Skeletal muscle tissue (tissue), 4 donors: ENCODE results near the gene ZBTB9. TPM values are rescaled to one million over a fixed set of nuclear protein-coding genes. Genes with fewer than 3 reads are reported as not detected.

Experiments
- H3K27ac ChIP-seq: one replicate; pipeline ENCODE4 v1.7.0; 2013; ENCODE audit warnings: mild to moderate bottlenecking, low read depth, low read length, inconsistent platforms
- H3K27me3 ChIP-seq, 3 donors: one replicate each; pipeline ENCODE4 v1.7.0; 2013; ENCODE audit warnings: low read length in 3 of 3; ENCODE audit not compliant: control insufficient read depth in 3 of 3, insufficient read depth in 3 of 3
- H3K36me3 ChIP-seq, 3 donors: one replicate each; pipeline ENCODE4 v1.7.0; 2013; ENCODE audit warnings: low read length in 3 of 3; ENCODE audit not compliant: control insufficient read depth in 3 of 3, insufficient read depth in 3 of 3
- H3K4me1 ChIP-seq, 3 donors: one replicate each; pipeline ENCODE4 v1.7.0; 2013; ENCODE audit warnings: low read length in 3 of 3, mild to moderate bottlenecking in 3 of 3; ENCODE audit not compliant: control insufficient read depth in 3 of 3, insufficient read depth in 3 of 3
- H3K4me3 ChIP-seq, 3 donors: one replicate each; pipeline ENCODE4 v1.7.0; 2013; ENCODE audit warnings: low read length in 3 of 3
- H3K9ac ChIP-seq, 3 donors: one replicate each; pipeline ENCODE4 v1.7.0; 2013; ENCODE audit warnings: low read length in 3 of 3, mild to moderate bottlenecking in 3 of 3, moderate library complexity in 2 of 3, low read depth in 1 of 3
- H3K9me3 ChIP-seq, 3 donors: one replicate each; pipeline ENCODE4 v1.7.0; 2013; ENCODE audit warnings: low read length in 3 of 3; ENCODE audit not compliant: control insufficient read depth in 3 of 3
- total RNA-seq: library from RNA; depleted of rRNA; stranded (reverse); fragments of >200 nt; gene quantifications from one replicate; pipeline ENCODE4 v1.2.3, GENCODE V29; 2014
- donor health status: Osteomylitis.

Gene ZBTB9
- total RNA-seq, 1 donor from 2014 or later = 11.0 TPM

DNA sequence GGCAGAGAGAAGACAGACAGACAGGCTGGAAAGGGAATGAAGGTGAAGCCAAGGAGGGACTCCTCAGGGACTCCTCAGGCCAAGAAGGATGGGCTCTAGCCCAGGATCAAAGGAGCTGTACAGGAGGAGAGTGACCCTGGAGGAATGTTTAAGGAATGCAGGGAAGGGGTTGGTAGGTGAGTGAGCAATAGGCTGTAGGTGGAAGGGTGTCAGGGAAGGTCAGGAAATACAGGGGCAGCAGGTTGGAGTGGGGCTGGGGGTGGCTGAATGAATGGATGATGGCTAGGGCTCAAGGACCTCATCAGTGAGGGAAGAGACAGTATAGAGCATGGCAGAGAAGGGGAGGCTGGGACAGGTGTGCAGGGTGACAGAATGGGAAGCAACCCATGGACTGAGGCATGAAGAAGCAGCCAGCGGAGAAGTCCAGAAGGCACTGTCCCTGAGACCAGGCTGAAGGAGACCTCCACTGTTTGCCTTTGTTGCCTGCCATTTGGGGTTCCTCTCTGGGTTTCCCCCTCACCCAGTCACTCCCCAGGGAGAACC lies 21.3 kb upstream of the ZBTB9 start:
- Histone ChIP-seq H3K4me3 (peak overlapping the region in 1 of 3 donors; percentile 45), H3K9ac (peak overlapping the region in 1 of 3 donors; percentile 66), H3K27me3 (peaks cover 0 to 5% (median 0%) of the 10 kb centered on the region in 3 donors), H3K4me1 (peaks cover 22 to 27% (median 27%) of the 10 kb centered on the region in 3 donors), H3K27ac (no peak overlapping the region), H3K9me3 (no peaks in the 10 kb centered on the region), H3K36me3 (peaks cover 0 to 17% (median 5%) of the 10 kb centered on the region in 3 donors)

- Histone ChIP-seq H3K4me3 (peak overlapping the region in 2 of 3 donors; percentile 42 to 58), H3K9me3 (no peaks in the 10 kb centered on the region), H3K4me1 (peaks cover 16 to 21% (median 21%) of the 10 kb centered on the region in 3 donors), H3K36me3 (peaks cover 2 to 23% (median 5%) of the 10 kb centered on the region in 3 donors), H3K27ac (no peak overlapping the region), H3K27me3 (peaks cover 0 to under 1% (median 0%) of the 10 kb centered on the region in 3 donors), H3K9ac (peak overlapping the region in 2 of 3 donors; percentile 38 to 71)
Measured at GRCh38 chr6:33433544-33434191, 20.7 kb upstream of the ZBTB9 start.

DNA sequence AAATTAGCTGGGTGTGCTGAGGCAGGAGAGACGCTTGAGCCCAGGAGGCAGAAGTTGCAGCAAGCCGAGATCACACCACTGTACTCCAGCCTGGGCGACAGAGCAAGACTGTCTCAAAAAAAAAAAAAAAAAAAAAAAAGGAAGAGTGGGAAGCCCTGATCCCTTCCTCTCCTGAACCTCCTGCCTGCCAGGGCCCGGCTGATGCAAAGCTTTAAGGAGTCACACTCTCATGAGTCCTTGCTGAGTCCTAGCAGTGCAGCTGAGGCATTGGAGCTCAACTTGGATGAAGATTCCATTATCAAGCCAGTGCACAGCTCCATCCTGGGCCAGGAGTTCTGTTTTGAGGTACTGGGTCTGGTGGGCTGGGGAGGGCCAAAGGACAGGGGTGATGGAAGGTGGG lies 19.4 kb upstream of the ZBTB9 start:
- Histone ChIP-seq H3K4me3 (no peak overlapping the region), H3K9ac (no peak overlapping the region), H3K4me1 (peaks cover 13 to 14% (median 14%) of the 10 kb centered on the region in 3 donors), H3K9me3 (no peaks in the 10 kb centered on the region), H3K27me3 (no peaks in the 10 kb centered on the region), H3K36me3 (peaks cover 2 to 23% (median 5%) of the 10 kb centered on the region in 3 donors), H3K27ac (no peak overlapping the region)

DNA sequence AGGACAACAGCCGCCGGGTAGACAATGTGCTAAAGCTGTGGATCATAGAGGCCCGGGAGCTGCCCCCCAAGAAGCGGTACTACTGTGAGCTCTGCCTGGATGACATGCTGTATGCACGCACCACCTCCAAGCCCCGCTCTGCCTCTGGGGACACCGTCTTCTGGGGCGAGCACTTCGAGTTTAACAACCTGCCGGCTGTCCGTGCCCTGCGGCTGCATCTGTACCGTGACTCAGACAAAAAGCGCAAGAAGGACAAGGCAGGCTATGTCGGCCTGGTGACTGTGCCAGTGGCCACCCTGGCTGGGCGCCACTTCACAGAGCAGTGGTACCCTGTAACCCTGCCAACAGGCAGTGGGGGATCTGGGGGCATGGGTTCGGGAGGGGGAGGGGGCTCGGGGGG lies 16.7 kb upstream of the ZBTB9 start:
- Histone ChIP-seq H3K4me1 (peaks cover 6 to 12% (median 10%) of the 10 kb centered on the region in 3 donors), H3K36me3 (peaks cover 2 to 28% (median 5%) of the 10 kb centered on the region in 3 donors), H3K27ac (no peak overlapping the region), H3K4me3 (no peak overlapping the region), H3K27me3 (no peaks in the 10 kb centered on the region), H3K9ac (no peak overlapping the region), H3K9me3 (no peaks in the 10 kb centered on the region)

GRCh38 chr6:33438978-33439594 lies 15.3 kb upstream of the ZBTB9 start:
- H3K9me3 ChIP-seq = no peaks in the 10 kb centered on the region
- peaks cover under 1 to 2% (median under 1%) of the 10 kb centered on the region in 3 donors for H3K4me1 ChIP-seq
- H3K27ac ChIP-seq = no peak overlapping the region
- H3K4me3 ChIP-seq = no peak overlapping the region
- H3K27me3 ChIP-seq = no peaks in the 10 kb centered on the region
- H3K36me3 ChIP-seq = peaks cover 5 to 28% (median 6%) of the 10 kb centered on the region in 3 donors
- H3K9ac ChIP-seq = no peak overlapping the region

GRCh38 chr6:33439956-33440648 lies 14.3 kb upstream of the ZBTB9 start:
- no peaks in the 10 kb centered on the region for H3K27me3 ChIP-seq
- H3K4me3 ChIP-seq = no peak overlapping the region
- no peak overlapping the region for H3K9ac ChIP-seq
- H3K9me3 ChIP-seq = no peaks in the 10 kb centered on the region
- H3K36me3 ChIP-seq = peaks cover 6 to 30% (median 7%) of the 10 kb centered on the region in 3 donors
- no peak overlapping the region for H3K27ac ChIP-seq
- no peaks in the 10 kb centered on the region for H3K4me1 ChIP-seq

GRCh38 chr6:33440649-33441309 lies 13.6 kb upstream of the ZBTB9 start:
- Histone ChIP-seq H3K27ac (no peak overlapping the region), H3K9ac (no peak overlapping the region), H3K4me1 (no peaks in the 10 kb centered on the region)

DNA sequence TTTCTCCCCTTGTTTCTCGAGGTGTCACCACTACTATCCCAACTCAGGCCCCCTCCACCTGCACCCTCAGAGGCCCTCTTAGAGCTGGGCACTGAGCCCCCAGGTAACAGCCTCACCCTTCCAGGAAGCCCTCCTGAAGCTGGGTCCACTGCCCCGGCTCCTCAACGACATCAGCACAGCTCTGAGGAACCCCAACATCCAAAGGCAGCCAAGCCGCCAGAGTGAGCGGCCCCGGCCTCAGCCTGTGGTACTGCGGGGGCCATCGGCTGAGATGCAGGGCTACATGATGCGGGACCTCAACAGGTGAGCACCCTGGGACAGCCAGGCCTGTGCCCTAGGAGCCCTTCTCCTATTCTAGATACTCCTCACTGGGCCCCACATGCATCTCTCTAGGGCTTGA lies 12.9 kb upstream of the ZBTB9 start:
- H3K36me3 ChIP-seq = peaks cover 7 to 24% (median 8%) of the 10 kb centered on the region in 3 donors
- no peak overlapping the region for H3K4me3 ChIP-seq
- H3K4me1 ChIP-seq = no peaks in the 10 kb centered on the region
- no peak overlapping the region for H3K9ac ChIP-seq
- H3K9me3 ChIP-seq = no peaks in the 10 kb centered on the region
- H3K27me3 ChIP-seq = no peaks in the 10 kb centered on the region
- H3K27ac ChIP-seq = no peak overlapping the region

More at GRCh38 chr6:33440649-33441309, 13.6 kb upstream of the ZBTB9 start:
- no peaks in the 10 kb centered on the region for H3K27me3 ChIP-seq
- H3K36me3 ChIP-seq = peaks cover 6 to 25% (median 7%) of the 10 kb centered on the region in 3 donors
- no peaks in the 10 kb centered on the region for H3K9me3 ChIP-seq
- no peak overlapping the region for H3K4me3 ChIP-seq

GRCh38 chr6:33442283-33442682 lies 12.1 kb upstream of the ZBTB9 start:
- H3K27me3 ChIP-seq = no peaks in the 10 kb centered on the region
- H3K4me3 ChIP-seq = no peak overlapping the region
- H3K9me3 ChIP-seq = no peaks in the 10 kb centered on the region
- no peak overlapping the region for H3K27ac ChIP-seq
- H3K36me3 ChIP-seq = peaks cover 3 to 20% (median 8%) of the 10 kb centered on the region in 3 donors
- no peak overlapping the region for H3K9ac ChIP-seq
- no peaks in the 10 kb centered on the region for H3K4me1 ChIP-seq
